Tibial nerve (tissue), 3 donors: Measurements from ENCODE around the gene MCHR1.

Experiments
- POLR2A ChIP-seq, 2 donors: fragments of 450-650 bp; IDR thresholded peaks; one replicate each; pipeline ENCODE4 v1.6.1; 2017; ENCODE audit warnings: antibody characterized with exemption in 2 of 2, mild to moderate bottlenecking in 2 of 2, moderate library complexity in 2 of 2
- TF ChIP-seq, protein P1 (sequence below), 5 experiments: fragments of 200-600 bp in 3 of 5; fragments of 450-650 bp in 2 of 5; sonication (generic) in 3 of 5; IDR thresholded peaks; one replicate each; pipeline ENCODE4 v1.5.1; 2016 to 2019; ENCODE audit warnings: antibody characterized with exemption in 5 of 5, mild to moderate bottlenecking in 3 of 5, moderate library complexity in 2 of 5

DNA sequence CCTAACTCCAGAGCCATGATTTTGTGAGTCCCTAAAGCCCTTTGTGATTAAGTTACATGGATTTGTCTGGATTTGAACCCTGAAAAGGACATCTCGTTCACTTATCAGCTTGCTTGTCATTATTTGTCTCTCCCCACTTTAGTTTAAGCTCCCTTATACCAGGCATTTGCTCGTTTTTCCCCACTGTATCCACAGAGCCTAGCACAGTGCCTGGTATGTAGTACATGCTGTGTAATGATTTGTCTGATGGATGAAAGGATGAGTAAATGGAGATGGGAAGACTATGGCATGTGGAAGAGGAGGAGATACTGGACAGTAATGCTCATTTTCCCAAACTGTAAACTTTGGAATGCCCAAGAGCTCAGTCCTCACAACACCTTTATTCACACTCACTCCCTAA is 9.2 kb upstream of the MCHR1 start:
- TF ChIP-seq POLR2A (IDR thresholded peaks at IDR 0.05), result no peak
- TF ChIP-seq, protein P1, sequence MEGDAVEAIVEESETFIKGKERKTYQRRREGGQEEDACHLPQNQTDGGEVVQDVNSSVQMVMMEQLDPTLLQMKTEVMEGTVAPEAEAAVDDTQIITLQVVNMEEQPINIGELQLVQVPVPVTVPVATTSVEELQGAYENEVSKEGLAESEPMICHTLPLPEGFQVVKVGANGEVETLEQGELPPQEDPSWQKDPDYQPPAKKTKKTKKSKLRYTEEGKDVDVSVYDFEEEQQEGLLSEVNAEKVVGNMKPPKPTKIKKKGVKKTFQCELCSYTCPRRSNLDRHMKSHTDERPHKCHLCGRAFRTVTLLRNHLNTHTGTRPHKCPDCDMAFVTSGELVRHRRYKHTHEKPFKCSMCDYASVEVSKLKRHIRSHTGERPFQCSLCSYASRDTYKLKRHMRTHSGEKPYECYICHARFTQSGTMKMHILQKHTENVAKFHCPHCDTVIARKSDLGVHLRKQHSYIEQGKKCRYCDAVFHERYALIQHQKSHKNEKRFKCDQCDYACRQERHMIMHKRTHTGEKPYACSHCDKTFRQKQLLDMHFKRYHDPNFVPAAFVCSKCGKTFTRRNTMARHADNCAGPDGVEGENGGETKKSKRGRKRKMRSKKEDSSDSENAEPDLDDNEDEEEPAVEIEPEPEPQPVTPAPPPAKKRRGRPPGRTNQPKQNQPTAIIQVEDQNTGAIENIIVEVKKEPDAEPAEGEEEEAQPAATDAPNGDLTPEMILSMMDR (IDR thresholded peaks at IDR 0.05), result no peak
